CD4-positive, alpha-beta T cell (primary cell): ENCODE results near the gene SUSD6. TPM values are rescaled to one million over a fixed set of nuclear protein-coding genes. Genes with fewer than 3 reads are reported as not detected.

ENCODE experiments used
- ATAC-seq: fragments of 200-7000 bp; cut with Tn5 transposase; one replicate; pipeline ENCODE4 v1.10.0; 2022; ENCODE audit warnings: mild to moderate bottlenecking; ENCODE audit not compliant: poor library complexity
- CTCF ChIA-PET: fragments of 350-600 bp; sonication (Branson Sonifier 250); formaldehyde crosslinking; loops from one replicate; lab custom pipeline; 2021; ENCODE audit warnings: antibody characterized with exemption, inconsistent platforms; lab: Charles Lee
- POLR2A ChIA-PET: fragments of 350-600 bp; sonication (Branson Sonifier 250); formaldehyde crosslinking; loops from one replicate; lab custom pipeline; 2021; ENCODE audit warnings: antibody characterized with exemption, inconsistent platforms; lab: Charles Lee
- DNase-seq, 14 experiments: peaks; one replicate each; pipeline ENCODE4 v3.0.0-alpha.2; 2013 to 2020; ENCODE audit warnings: mixed read lengths in 2 of 14
- H3K27ac ChIP-seq, 2 donors: one replicate each; pipeline versions ENCODE4 v1.5.1 to v1.7.0; 2013; ENCODE audit warnings: low read length in 2 of 2, low read depth in 1 of 2, mild to moderate bottlenecking in 1 of 2
- H3K27me3 ChIP-seq, 2 experiments: 1 replicate in 1 of 2; 2 replicates in 1 of 2; pipeline versions ENCODE4 v1.6.1 to v1.7.0; 2013; ENCODE audit warnings: low read length in 2 of 2, control low read depth in 1 of 2, mild to moderate bottlenecking in 1 of 2, moderate library complexity in 1 of 2; ENCODE audit not compliant: insufficient read depth in 2 of 2, control insufficient read depth in 1 of 2
- H3K36me3 ChIP-seq: one replicate; pipeline ENCODE4 v1.6.1; 2013; ENCODE audit warnings: low read length, control low read depth; ENCODE audit not compliant: insufficient read depth
- H3K4me1 ChIP-seq: one replicate; pipeline ENCODE4 v1.6.1; 2013; ENCODE audit warnings: low read length, control low read depth; ENCODE audit not compliant: insufficient read depth
- H3K4me3 ChIP-seq: one replicate; pipeline ENCODE4 v1.5.1; 2013; ENCODE audit warnings: mild to moderate bottlenecking, low read length, moderate library complexity
- H3K9me3 ChIP-seq, 2 experiments: 1 replicate in 1 of 2; 2 replicates in 1 of 2; pipeline versions ENCODE4 v1.6.1 to v1.7.0; 2013; ENCODE audit warnings: low read length in 2 of 2, mild to moderate bottlenecking in 2 of 2, control low read depth in 1 of 2, moderate library complexity in 1 of 2; ENCODE audit not compliant: control insufficient read depth in 1 of 2, insufficient read depth in 1 of 2
- H3K27ac Mint-ChIP-seq: one replicate; pipeline ENCODE4 v1.8.0; 2020; ENCODE audit warnings: mixed read lengths
- H3K27me3 Mint-ChIP-seq: one replicate; pipeline ENCODE4 v1.8.0; 2021; ENCODE audit warnings: mixed read lengths
- H3K36me3 Mint-ChIP-seq: one replicate; pipeline ENCODE4 v1.8.0; 2021; ENCODE audit warnings: low read depth, mixed read lengths
- H3K4me1 Mint-ChIP-seq: one replicate; pipeline ENCODE4 v1.8.0; 2021; ENCODE audit warnings: low read depth, mixed read lengths
- H3K4me3 Mint-ChIP-seq: one replicate; pipeline ENCODE4 v1.8.0; 2020; ENCODE audit warnings: mild to moderate bottlenecking, mixed read lengths
- H3K9me3 Mint-ChIP-seq: one replicate; pipeline ENCODE4 v1.8.0; 2020; ENCODE audit warnings: mixed read lengths
- CTCF ChIP-seq: fragments of 200-600 bp; IDR thresholded peaks from one replicate; pipeline ENCODE4 v1.8.0; 2022; ENCODE audit warnings: antibody characterized with exemption, mild to moderate bottlenecking
- intact Hi-C, 2 experiments: fragments of 100-400 bp; cut with DNase I in 1 of 2; cut with micrococcal nuclease in 1 of 2; formaldehyde crosslinking; loops; one replicate each; pipeline versions ENCODE4 v1.15.1 to v1.9.0; 2023 to 2025; cut with DNase I, micrococcal nuclease
- total RNA-seq, 174 experiments: library from RNA in 2 of 174; stranded (reverse) in 2 of 174; gene quantifications; one replicate each; pipeline ENCODE4 v1.2.3 and lab custom pipeline; 2021 to 2026

Gene SUSD6
- total RNA-seq, 2 experiments from 2014 or later, result 93.7 to 95.1 TPM

GRCh38 chr14:69670093-69670492 is 58.7 kb downstream of the SUSD6 start:
- Histone ChIP-seq H3K9me3 (no peaks in the 10 kb centered on the region), H3K4me1 (peaks cover 81% of the 10 kb centered on the region), H3K27me3 (no peaks in the 10 kb centered on the region), H3K27ac (no peak overlapping the region), H3K4me3 (no peak overlapping the region), H3K36me3 (peaks cover 5% of the 10 kb centered on the region)
- DNase-seq (no peak), ATAC-seq (no peak)
- intact Hi-C loops, result loop anchor here in 1 of 2 experiments (5.0 kb wide), 1 partner anchor 33 kb away; no protein-coding TSS in a partner anchor
- Mint-ChIP-seq H3K4me1 (peaks cover 96% of the 10 kb centered on the region), H3K27ac (peak overlapping the region; percentile 84), H3K9me3 (no peaks in the 10 kb centered on the region), H3K36me3 (peaks cover 36% of the 10 kb centered on the region), H3K4me3 (no peak overlapping the region), H3K27me3 (no peaks in the 10 kb centered on the region)
- ChIA-PET POLR2A (interaction anchor here (0.7 to 1.4 kb wide), 5 partner anchors 34 to 96 kb away, joined by 3 to 5 read pairs (median 3); partner anchors contain the start of gene SRSF5), CTCF (interaction anchor here (0.7 kb wide), 1 partner anchor 11 kb away, joined by 3 read pairs; no protein-coding TSS in a partner anchor)
- no peak for TF ChIP-seq CTCF

- TF ChIP-seq CTCF, result no peak
- no peaks in the 10 kb centered on the region for H3K27me3 ChIP-seq
- H3K4me1 Mint-ChIP-seq, result peaks cover 96% of the 10 kb centered on the region
- H3K4me1 ChIP-seq, result peaks cover 95% of the 10 kb centered on the region
- no peak overlapping the region for H3K27ac ChIP-seq
- DNase-seq, result no peak
- H3K27ac Mint-ChIP-seq, result peak overlapping the region; percentile 2
- intact Hi-C loops, result loop anchor here in 1 of 2 experiments (5.0 kb wide), 1 partner anchor 34 kb away; no protein-coding TSS in a partner anchor
- H3K9me3 ChIP-seq, result no peaks in the 10 kb centered on the region
- ATAC-seq, result no peak
- H3K4me3 ChIP-seq, result no peak overlapping the region
- H3K27me3 Mint-ChIP-seq, result no peaks in the 10 kb centered on the region
- ChIA-PET POLR2A (interaction anchor here (1.2 kb wide), 1 partner anchor 95 kb away, joined by 3 read pairs; the partner anchor contains the start of gene SRSF5), CTCF (no interaction called here)
- H3K36me3 ChIP-seq, result peaks cover 5% of the 10 kb centered on the region
- peak overlapping the region; percentile 0 for H3K4me3 Mint-ChIP-seq
- no peaks in the 10 kb centered on the region for H3K9me3 Mint-ChIP-seq
- peaks cover 30% of the 10 kb centered on the region for H3K36me3 Mint-ChIP-seq
Observed at GRCh38 chr14:69671365-69672030, 60.1 kb downstream of the SUSD6 start.

- DNase-seq, result no peak
- H3K27ac ChIP-seq, result no peak overlapping the region
- Mint-ChIP-seq H3K27ac (peak overlapping the region; percentile 2), H3K27me3 (no peaks in the 10 kb centered on the region), H3K4me1 (peaks cover 95% of the 10 kb centered on the region), H3K4me3 (peak overlapping the region; percentile 28), H3K9me3 (no peaks in the 10 kb centered on the region), H3K36me3 (peaks cover 30% of the 10 kb centered on the region)
- peaks cover 5% of the 10 kb centered on the region for H3K36me3 ChIP-seq
- ChIA-PET POLR2A (no interaction called here), CTCF (no interaction called here)
- intact Hi-C loops, result loop anchor here in 1 of 2 experiments (5.0 kb wide), 1 partner anchor 35 kb away; no protein-coding TSS in a partner anchor
- no peak overlapping the region for H3K4me3 ChIP-seq
- H3K9me3 ChIP-seq, result no peaks in the 10 kb centered on the region
- no peak for ATAC-seq
- no peaks in the 10 kb centered on the region for H3K27me3 ChIP-seq
- H3K4me1 ChIP-seq, result peaks cover 95% of the 10 kb centered on the region
- TF ChIP-seq CTCF, result no peak
Observed at GRCh38 chr14:69672356-69672755, 61.0 kb downstream of the SUSD6 start.
